ENCODE data around the gene GRAMD1B. TPM values are rescaled to one million over a fixed set of nuclear protein-coding genes. Genes with fewer than 3 reads are reported as not detected.
"Not testable (repeated sequence)": the region's sequence is repeated elsewhere in the genome, so short reads cannot be mapped to it uniquely, and the experiment has no call there.

GRAMD1B gene
- total RNA-seq, 4 donors from 2014 or later: 2.1 to 7.8 (median 3.2) TPM

DNA sequence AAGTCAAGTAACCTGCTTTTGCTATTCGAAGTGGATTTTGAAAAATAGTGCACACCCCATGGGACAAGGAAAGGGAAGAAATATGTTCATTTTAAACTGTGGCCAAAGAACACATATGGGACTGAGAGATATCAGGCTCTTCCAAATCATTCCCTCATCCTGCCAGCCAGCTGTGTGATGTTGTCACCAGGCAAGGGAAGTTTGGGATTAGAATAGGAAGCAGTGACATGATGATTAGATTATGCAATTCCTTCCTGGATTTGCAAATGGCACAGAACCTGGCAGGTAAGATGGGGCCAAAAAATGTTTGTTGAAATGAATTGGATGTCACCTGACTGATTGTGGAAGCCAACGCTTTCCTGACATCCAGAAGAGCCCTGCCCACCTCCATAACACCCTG lies 229.2 kb downstream of the GRAMD1B start:
- Histone ChIP-seq H3K36me3 (no peaks in the 10 kb centered on the region), H3K9me3 (no peaks in the 10 kb centered on the region), H3K27ac (no peak overlapping the region), H3K4me3 (no peak overlapping the region), H3K4me1 (peaks cover 26 to 28% of the 10 kb centered on the region in 2 donors), H3K27me3 (no peaks in the 10 kb centered on the region)
- DNase-seq (no peak), ATAC-seq (no peak)
- in situ Hi-C loops (cut with MboI; ENCODE audit: low sequenced_read_pairs in 4 of 4) (no loop called here), intact Hi-C loops (cut with DNase I; ENCODE audit: low total_unique reads) (no loop called here)
- no peak for TF ChIP-seq POLR2A (IDR thresholded peaks at IDR 0.05)
- TF ChIP-seq, protein P1, sequence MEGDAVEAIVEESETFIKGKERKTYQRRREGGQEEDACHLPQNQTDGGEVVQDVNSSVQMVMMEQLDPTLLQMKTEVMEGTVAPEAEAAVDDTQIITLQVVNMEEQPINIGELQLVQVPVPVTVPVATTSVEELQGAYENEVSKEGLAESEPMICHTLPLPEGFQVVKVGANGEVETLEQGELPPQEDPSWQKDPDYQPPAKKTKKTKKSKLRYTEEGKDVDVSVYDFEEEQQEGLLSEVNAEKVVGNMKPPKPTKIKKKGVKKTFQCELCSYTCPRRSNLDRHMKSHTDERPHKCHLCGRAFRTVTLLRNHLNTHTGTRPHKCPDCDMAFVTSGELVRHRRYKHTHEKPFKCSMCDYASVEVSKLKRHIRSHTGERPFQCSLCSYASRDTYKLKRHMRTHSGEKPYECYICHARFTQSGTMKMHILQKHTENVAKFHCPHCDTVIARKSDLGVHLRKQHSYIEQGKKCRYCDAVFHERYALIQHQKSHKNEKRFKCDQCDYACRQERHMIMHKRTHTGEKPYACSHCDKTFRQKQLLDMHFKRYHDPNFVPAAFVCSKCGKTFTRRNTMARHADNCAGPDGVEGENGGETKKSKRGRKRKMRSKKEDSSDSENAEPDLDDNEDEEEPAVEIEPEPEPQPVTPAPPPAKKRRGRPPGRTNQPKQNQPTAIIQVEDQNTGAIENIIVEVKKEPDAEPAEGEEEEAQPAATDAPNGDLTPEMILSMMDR (IDR thresholded peaks at IDR 0.05 in 4 of 5, conservative IDR thresholded peaks at IDR 0.05 in 1 of 5): no peak

DNA sequence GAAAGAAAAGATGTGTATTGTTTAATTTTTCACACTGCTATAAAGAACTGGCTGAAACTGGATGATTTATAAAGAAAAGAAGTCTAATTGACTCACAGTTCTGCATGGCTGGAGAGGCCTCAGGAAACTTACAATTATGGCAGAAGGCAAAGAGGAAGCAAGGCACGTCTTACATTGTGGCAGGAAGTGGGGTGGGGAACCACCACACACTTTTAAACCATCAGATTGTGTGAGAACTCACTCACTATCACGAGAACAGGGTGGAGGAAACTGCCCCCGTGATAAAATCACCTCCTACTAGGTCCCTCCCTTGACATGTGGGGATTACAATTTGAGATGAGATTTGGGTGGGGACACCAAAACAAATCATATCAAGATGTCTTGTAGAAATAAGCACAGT lies 229.9 kb downstream of the GRAMD1B start:
- H3K27ac ChIP-seq; DNase-seq; H3K27me3 ChIP-seq; H3K9me3 ChIP-seq; H3K36me3 ChIP-seq; H3K4me3 ChIP-seq; ATAC-seq; intact Hi-C loops (cut with DNase I; ENCODE audit: low total_unique reads); in situ Hi-C loops (cut with MboI; ENCODE audit: low sequenced_read_pairs in 4 of 4): not testable (repeated sequence)
- peaks cover 24 to 26% of the 10 kb centered on the region in 2 donors for H3K4me1 ChIP-seq

DNA sequence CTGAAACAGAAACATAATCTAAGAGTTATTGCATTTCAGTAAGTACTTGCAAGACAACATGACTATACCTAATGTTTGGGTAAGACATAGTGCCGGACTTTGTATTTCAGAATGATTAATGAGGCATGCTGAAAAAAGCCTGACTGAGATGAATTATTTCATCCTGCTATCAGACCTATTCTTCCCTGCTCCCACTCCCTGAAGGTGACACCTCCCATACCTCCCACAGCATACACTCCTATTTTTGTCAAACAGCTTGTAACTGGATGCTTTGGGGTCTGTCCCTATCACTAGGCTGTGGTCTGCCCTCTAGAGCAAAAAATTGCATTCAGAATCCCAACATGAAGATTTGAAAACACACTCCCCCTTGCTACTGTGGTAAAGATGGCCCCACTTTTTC lies 235.2 kb downstream of the GRAMD1B start:
- in situ Hi-C loops (cut with MboI; ENCODE audit: low sequenced_read_pairs in 4 of 4): no loop called here
- H3K4me3 ChIP-seq: no peak overlapping the region
- DNase-seq: no peak
- ATAC-seq: no peak
- H3K9me3 ChIP-seq: no peaks in the 10 kb centered on the region
- no peaks in the 10 kb centered on the region for H3K27me3 ChIP-seq
- H3K36me3 ChIP-seq: no peaks in the 10 kb centered on the region
- H3K27ac ChIP-seq: no peak overlapping the region
- no peak for TF ChIP-seq POLR2A (IDR thresholded peaks at IDR 0.05)
- TF ChIP-seq, protein P1 (IDR thresholded peaks at IDR 0.05 in 4 of 5, conservative IDR thresholded peaks at IDR 0.05 in 1 of 5): no peak
- H3K4me1 ChIP-seq: no peaks in the 10 kb centered on the region
- intact Hi-C loops (cut with DNase I; ENCODE audit: low total_unique reads): no loop called here

DNA sequence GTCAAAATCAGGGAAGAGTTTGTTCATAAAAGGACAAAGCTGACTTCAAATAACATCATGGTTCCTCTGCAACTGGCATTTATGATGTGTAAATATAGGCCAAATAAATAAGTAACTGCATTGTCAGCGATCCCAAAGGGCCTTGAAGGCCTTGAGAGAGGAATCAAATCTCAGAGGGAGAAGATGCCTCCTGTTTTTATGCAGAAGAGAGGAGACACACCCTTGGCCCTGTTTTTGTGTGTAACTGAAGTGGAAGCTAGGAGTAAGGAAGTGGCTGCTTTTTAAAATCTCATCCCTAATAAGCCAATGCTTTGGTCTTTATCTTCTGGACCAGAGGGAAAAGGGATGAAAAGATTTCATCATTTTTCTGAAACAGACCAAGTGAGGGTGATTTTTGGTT lies 240.0 kb downstream of the GRAMD1B start:
- in situ Hi-C loops (cut with MboI; ENCODE audit: low sequenced_read_pairs in 4 of 4): no loop called here
- H3K27ac ChIP-seq: no peak overlapping the region
- intact Hi-C loops (cut with DNase I; ENCODE audit: low total_unique reads): no loop called here
- ATAC-seq: no peak
- H3K36me3 ChIP-seq: no peaks in the 10 kb centered on the region
- H3K27me3 ChIP-seq: no peaks in the 10 kb centered on the region
- DNase-seq: no peak
- TF ChIP-seq, protein P1 (IDR thresholded peaks at IDR 0.05 in 4 of 5, conservative IDR thresholded peaks at IDR 0.05 in 1 of 5): no peak
- no peak for TF ChIP-seq POLR2A (IDR thresholded peaks at IDR 0.05)
- H3K9me3 ChIP-seq: no peaks in the 10 kb centered on the region
- H3K4me1 ChIP-seq: no peaks in the 10 kb centered on the region
- no peak overlapping the region for H3K4me3 ChIP-seq

DNA sequence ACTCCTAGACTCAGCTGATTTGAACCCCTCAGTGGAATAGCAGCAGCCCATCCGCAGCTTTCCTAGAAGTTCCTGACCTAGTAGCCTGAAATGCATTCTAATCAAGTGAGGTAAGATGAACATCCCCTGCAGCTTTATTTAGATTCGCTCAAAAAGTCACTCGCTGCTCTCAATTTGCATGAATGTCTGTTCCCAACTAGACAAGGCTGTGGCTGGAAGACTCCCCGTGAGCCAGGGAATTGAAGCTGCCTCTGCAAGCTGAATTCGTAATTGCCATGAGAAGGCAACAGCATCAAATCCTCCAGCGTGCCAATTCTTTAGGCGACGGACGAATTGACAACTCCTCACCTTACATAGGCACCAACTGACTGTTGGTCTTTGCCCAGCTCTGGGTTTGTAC lies 241.5 kb downstream of the GRAMD1B start:
- H3K4me3 ChIP-seq: no peak overlapping the region
- TF ChIP-seq POLR2A (IDR thresholded peaks at IDR 0.05): no peak
- TF ChIP-seq, protein P1 (IDR thresholded peaks at IDR 0.05 in 4 of 5, conservative IDR thresholded peaks at IDR 0.05 in 1 of 5): no peak
- H3K36me3 ChIP-seq: no peaks in the 10 kb centered on the region
- H3K27me3 ChIP-seq: no peaks in the 10 kb centered on the region
- no peaks in the 10 kb centered on the region for H3K9me3 ChIP-seq
- no peak overlapping the region for H3K27ac ChIP-seq
- intact Hi-C loops (cut with DNase I; ENCODE audit: low total_unique reads): no loop called here
- in situ Hi-C loops (cut with MboI; ENCODE audit: low sequenced_read_pairs in 4 of 4): no loop called here
- DNase-seq: no peak
- peaks cover 0 to 4% of the 10 kb centered on the region in 2 donors for H3K4me1 ChIP-seq
- no peak for ATAC-seq

Measured in gastrocnemius medialis (tissue), 4 donors.